NCI-H2107 treated with DMSO at 0.1 percent for 48 hours (cell line): ENCODE data around the gene F10.

Source experiments
- DNase-seq: peaks from one replicate; lab custom pipeline; 2025; ENCODE audit not compliant: unreplicated experiment; lab: John Stamatoyannopoulos, UW

Gene F10

GRCh38 chr13:113129921-113130750 lies 7.5 kb downstream of the F10 start:
- DNase-seq, result no peak

GRCh38 chr13:113135281-113135760 lies 12.7 kb downstream of the F10 start:
- no peak for DNase-seq

DNA sequence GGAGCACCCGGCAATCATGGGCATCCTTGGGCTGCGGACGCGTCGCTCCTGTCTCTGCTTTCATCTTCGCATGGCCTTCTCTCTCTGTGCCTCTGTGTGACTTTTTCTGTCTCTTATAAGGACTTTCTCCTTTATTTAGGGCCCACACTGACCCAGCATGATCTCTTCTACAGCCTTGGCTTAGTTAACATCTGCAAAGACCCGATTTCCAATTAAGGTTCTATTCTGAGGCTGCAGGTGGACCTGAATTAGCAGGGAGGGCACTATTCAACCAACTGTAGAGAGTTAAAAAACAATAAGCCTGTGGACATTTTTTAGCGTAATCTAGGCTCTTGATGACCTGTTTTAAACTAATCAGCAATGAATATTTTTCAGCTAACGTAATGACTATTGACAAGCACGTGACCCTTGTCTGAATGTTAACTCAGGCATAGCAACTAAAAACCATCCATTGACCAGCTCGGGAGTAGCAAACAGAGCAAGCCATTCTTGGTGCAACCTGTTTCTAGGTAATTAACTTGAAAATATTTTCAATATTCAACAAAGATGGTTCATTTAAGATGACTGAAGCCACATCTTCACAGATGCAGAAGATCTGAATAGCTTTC lies 15.2 kb downstream of the F10 start:
- no peak for DNase-seq

- no peak for DNase-seq
Observed at GRCh38 chr13:113138792-113139551, 16.4 kb downstream of the F10 start.

DNA sequence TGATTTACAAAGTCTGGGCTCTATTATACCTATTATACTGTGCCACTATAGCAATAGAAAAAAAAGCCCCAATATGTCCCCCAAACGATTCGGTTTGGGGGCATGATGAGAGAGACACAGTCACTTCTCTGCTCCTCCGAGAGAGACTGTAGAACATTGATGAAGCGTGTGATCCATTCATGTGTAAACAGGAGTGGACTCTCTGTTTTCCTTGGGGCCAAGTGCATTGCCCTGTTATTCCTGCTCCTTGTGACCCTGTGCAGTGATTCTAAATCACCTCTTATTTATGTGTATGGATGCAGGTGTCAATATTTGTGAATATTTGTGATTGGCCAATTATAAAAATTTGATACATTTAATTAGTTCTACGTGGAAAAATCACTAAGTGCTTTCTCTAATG lies 17.0 kb downstream of the F10 start:
- no peak for DNase-seq

GRCh38 chr13:113140677-113141600 lies 18.3 kb downstream of the F10 start:
- no peak for DNase-seq

DNA sequence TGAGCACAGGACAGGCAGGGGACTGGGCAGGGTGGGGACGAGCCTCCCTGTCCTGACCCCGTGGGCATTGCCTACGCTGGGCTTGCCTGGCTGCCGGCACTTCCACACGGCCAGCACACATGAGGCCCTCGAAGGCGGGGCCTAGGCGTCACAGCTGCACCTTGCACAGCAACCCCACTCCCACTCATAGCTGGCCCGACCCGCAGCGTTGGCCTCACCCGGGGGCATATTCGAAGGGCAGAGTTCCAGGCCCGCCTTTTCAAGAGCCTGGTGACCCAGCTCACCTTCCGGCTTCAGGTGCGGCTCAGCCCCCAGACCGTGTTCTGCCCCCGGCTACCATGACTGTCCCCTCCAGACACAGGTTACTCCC lies 19.0 kb downstream of the F10 start:
- no peak for DNase-seq

DNA sequence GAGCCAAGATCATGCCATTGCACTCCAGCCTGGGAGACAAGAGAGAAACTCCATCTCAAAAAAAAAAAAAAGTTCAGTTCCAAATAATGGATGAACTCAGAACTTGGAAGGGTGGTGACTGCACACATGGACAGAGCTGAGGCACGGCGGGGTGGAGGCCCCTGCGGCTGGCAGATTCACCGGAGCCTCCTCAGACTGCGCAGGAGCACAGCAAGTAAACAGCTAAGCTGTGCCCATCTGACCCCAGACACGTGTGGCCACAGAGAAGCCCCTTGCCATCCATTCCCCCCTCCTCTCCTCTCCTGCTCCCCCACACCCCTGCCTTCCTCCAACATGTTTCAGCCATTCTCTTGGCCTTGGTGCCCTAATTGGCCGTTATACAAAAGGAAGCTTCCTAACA lies 20.3 kb downstream of the F10 start:
- DNase-seq, result no peak

- DNase-seq, result no peak
Observed at GRCh38 chr13:113143466-113144254, 21.1 kb downstream of the F10 start.

DNA sequence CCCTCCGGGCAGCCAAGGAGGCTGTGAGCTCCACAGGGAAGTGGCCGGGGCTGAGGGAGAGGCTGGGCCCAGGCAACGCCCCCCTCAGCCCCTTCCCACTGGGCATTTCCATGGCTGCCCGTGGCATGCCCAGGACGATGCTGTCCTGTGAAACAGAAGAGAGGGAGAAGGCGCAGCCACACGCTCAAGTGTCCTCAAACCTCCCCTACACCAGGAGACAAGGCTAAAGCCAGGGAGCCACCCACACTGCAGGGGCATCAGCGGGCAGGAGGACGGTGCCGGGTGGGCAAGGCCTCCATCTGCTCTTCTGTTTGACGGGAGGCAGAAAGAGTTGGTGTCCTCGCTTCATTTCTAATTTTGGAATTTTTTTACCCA lies 21.6 kb downstream of the F10 start:
- no peak for DNase-seq

- no peak for DNase-seq
Observed at GRCh38 chr13:113145496-113145895, 22.9 kb downstream of the F10 start.

DNA sequence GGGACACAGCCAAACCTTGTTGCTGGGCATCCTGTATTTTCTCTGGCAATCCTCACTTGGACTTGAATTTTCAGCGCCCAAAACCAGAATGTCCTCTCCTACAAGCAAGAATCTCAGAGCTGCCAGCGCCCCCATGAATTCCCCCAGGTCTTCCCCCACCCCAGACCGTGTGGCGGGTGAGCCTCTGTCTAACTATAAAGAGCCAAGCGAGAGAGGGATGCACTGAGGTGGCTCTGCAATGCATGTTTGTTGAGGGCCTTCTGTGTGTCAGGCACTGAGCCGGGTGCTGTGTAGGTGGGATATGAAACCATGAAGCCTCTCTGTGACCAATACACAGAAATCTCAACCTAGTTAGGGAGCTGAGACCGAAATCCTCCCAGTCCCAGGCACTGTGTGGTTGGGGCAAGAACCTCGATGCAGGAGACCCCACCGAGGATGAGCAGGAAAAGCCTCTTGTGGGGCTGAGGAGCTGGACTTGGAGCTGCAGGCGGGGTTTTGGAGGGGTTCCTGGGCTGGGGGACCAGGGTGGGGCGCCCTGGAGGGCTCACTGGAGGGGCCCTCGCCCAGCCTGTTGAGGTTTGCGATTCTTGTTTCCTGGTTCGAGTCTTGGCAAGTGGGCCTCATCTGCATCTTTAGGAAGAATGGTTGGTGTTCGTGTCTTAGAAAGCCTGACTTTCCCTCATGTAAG lies 23.5 kb downstream of the F10 start:
- DNase-seq, result no peak

- DNase-seq, result no peak
Observed at GRCh38 chr13:113146750-113147149, 24.2 kb downstream of the F10 start.

- DNase-seq, result no peak
Observed at GRCh38 chr13:113147206-113147605, 24.6 kb downstream of the F10 start.

DNA sequence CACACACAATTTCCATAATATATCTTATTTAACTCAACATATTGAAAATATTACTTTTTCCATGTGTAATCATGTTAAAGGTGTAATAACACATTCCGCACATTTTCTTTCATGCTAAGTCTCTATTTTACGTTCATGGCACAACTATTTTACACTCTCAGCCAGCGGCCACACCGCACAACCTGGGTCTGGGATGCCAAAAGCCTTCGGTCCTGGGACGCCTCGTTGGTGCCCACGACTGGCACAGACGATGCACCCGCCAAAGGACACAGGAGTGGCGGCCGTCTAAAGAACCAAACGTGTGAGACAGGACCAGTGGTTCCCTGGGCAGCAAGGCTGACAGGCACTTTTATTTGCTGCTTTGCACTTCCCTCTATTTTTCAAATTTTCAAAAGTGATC lies 25.8 kb downstream of the F10 start:
- no peak for DNase-seq

GRCh38 chr13:113148940-113149503 lies 26.4 kb downstream of the F10 start:
- DNase-seq, result no peak

GRCh38 chr13:113149711-113150549 lies 27.3 kb downstream of the F10 start:
- no peak for DNase-seq
